Cerebellar nuclear complex (tissue), 1 donor: Measurements from ENCODE around the gene SLC7A9.
"Not testable (repeated sequence)": the region's sequence is repeated elsewhere in the genome, so short reads cannot be mapped to it uniquely, and the experiment has no call there.

ENCODE experiments used
- DNase-seq, 2 experiments: peaks; one replicate each; lab custom pipeline; 2025; lab: John Stamatoyannopoulos, UW

SLC7A9 gene

GRCh38 chr19:32863841-32864240 lies 5.7 kb downstream of the SLC7A9 start:
- no peak for DNase-seq

- no peak for DNase-seq
Measured at GRCh38 chr19:32863301-32863700, 6.3 kb downstream of the SLC7A9 start.

GRCh38 chr19:32862741-32863140 lies 6.8 kb downstream of the SLC7A9 start:
- no peak for DNase-seq

- DNase-seq: no peak
Measured at GRCh38 chr19:32862173-32862572, 7.4 kb downstream of the SLC7A9 start.

GRCh38 chr19:32861596-32861995 lies 8.0 kb downstream of the SLC7A9 start:
- no peak for DNase-seq

GRCh38 chr19:32859591-32859990 lies 10.0 kb downstream of the SLC7A9 start:
- DNase-seq: no peak

GRCh38 chr19:32858559-32858958 lies 11.0 kb downstream of the SLC7A9 start:
- DNase-seq: no peak

- DNase-seq: no peak
Measured at GRCh38 chr19:32858155-32858554, 11.4 kb downstream of the SLC7A9 start.

GRCh38 chr19:32857584-32857983 lies 12.0 kb downstream of the SLC7A9 start:
- no peak for DNase-seq

GRCh38 chr19:32856818-32857217 lies 12.7 kb downstream of the SLC7A9 start:
- DNase-seq: not testable (repeated sequence)

GRCh38 chr19:32852216-32852615 lies 17.4 kb downstream of the SLC7A9 start:
- no peak for DNase-seq

- DNase-seq: not testable (repeated sequence)
Measured at GRCh38 chr19:32848035-32848434, 21.5 kb downstream of the SLC7A9 start.

- no peak for DNase-seq
Measured at GRCh38 chr19:32843716-32844245, 25.8 kb downstream of the SLC7A9 start.

- DNase-seq: no peak
Measured at GRCh38 chr19:32842061-32842460, 27.5 kb downstream of the SLC7A9 start.

- no peak for DNase-seq
Measured at GRCh38 chr19:32837531-32837930, 32.0 kb downstream of the SLC7A9 start.

- DNase-seq: not testable (repeated sequence)
Measured at GRCh38 chr19:32833388-32833787, 36.2 kb downstream of the SLC7A9 start.

- not testable (repeated sequence) for DNase-seq
Measured at GRCh38 chr19:32832825-32833224, 36.7 kb downstream of the SLC7A9 start.

- not testable (repeated sequence) for DNase-seq
Measured at GRCh38 chr19:32832094-32832493, 37.5 kb downstream of the SLC7A9 start.

GRCh38 chr19:32831611-32832010 lies 38.0 kb downstream of the SLC7A9 start:
- DNase-seq: no peak

- no peak for DNase-seq
Measured at GRCh38 chr19:32830231-32831014, 39.1 kb downstream of the SLC7A9 start.

- no peak for DNase-seq
Measured at GRCh38 chr19:32829345-32829896, 40.1 kb downstream of the SLC7A9 start.

GRCh38 chr19:32828643-32829344 lies 40.8 kb downstream of the SLC7A9 start:
- DNase-seq: no peak

- no peak for DNase-seq
Measured at GRCh38 chr19:32828139-32828538, 41.4 kb downstream of the SLC7A9 start.
